IPS DF 6.9 (cell line): ENCODE measurements around the gene POFUT2.
"Not testable (repeated sequence)": the region's sequence is repeated elsewhere in the genome, so short reads cannot be mapped to it uniquely, and the experiment has no call there.

Source experiments
- DNase-seq: peaks from one replicate; pipeline ENCODE4 v3.0.0-alpha.2; 2013; ENCODE audit warnings: low read depth, low spot score
- H3K27ac ChIP-seq: one replicate; pipeline ENCODE4 v1.5.1; 2013; ENCODE audit warnings: low read length, control low read depth
- H3K27me3 ChIP-seq: 2 replicates; pipeline ENCODE4 v1.6.1; 2013; ENCODE audit warnings: mild to moderate bottlenecking, low read length; ENCODE audit not compliant: control insufficient read depth, insufficient read depth
- H3K36me3 ChIP-seq: 2 replicates; pipeline ENCODE4 v1.6.1; 2013; ENCODE audit warnings: low read length; ENCODE audit not compliant: control insufficient read depth, insufficient read depth
- H3K4me1 ChIP-seq: 2 replicates; pipeline ENCODE4 v1.6.1; 2013; ENCODE audit warnings: low read length; ENCODE audit not compliant: control insufficient read depth, insufficient read depth
- H3K4me3 ChIP-seq: 2 replicates; pipeline ENCODE4 v1.5.1; 2013; ENCODE audit warnings: mild to moderate bottlenecking, low read length
- H3K9me3 ChIP-seq: 2 replicates; pipeline ENCODE4 v1.6.1; 2013; ENCODE audit warnings: low read length, inconsistent platforms; ENCODE audit not compliant: control insufficient read depth, insufficient read depth
- WGBS: extraction: QIAGEN DNeasy Blood & Tissue Kit; methylation state at CpG from one replicate; pipeline ENCODE4 v1.1.7; 2013; ENCODE audit warnings: mixed read lengths, missing lambda C conversion rate; ENCODE audit not compliant: insufficient read length, insufficient coverage; 5-methylcytosine and 5-hydroxymethylcytosine counted together

Gene POFUT2

DNA sequence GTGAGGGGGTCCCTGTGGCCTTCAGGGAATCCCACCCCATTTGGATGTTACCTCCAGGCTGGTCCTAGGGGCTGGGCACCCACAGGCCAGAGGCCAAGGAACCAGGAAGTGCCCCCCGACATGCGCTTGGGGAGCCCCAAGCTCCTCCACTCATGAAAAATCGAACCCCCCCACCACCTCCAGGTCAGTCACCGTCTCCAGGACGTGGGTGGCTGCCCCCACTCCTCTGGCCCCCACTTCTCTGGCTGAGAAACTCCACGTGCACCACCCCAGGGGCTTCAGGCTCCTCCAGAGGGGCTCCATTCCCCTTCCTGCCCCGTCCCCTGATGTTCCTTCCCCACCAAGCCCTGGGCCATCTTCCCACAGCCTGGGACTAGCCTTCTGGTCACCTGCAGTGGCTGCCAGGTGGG lies 30.5 kb upstream of the POFUT2 start:
- H3K27me3 ChIP-seq: no peaks in the 10 kb centered on the region
- no peak for DNase-seq
- H3K4me3 ChIP-seq: no peak overlapping the region
- no peaks in the 10 kb centered on the region for H3K36me3 ChIP-seq
- H3K9me3 ChIP-seq: no peaks in the 10 kb centered on the region
- no CpG with 5 or more reads among the region's 7 CpGs for WGBS
- no peak overlapping the region for H3K27ac ChIP-seq
- H3K4me1 ChIP-seq: peaks cover 6% of the 10 kb centered on the region

DNA sequence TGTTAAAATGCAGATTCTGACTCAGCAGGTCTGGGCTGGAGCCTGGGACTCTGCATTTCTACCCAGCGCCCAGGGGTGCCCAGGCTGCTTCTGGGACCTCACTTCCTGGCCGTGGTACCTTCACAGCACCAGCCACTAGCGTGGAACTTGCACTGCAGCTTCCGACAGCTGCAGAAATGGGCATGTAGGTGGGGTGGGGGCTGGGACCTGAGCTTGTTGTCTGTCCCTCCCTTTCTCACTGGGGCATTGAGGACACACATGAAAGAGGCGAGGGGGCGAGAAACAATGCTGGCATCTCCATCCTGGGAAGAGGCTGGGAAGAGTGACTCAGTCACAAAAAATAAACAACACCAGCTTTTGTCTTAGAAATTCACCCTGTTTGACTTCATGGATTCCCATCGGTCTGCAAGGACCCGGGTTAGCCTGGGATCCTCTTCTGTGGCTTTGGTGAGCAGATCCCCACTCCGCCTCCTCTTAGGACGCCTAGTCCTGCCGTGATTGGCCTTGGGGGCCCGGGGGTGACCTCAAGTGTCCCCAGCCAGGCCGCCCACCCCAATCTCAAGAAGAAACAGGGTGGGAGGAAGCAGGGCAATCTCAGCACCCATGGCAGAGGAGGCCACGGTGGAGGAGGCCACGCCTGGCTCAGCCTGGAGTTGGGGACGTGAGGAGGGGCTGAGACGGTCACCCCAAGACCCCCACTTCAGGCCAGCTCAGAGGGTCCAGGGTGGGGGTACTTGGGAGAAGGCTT lies 29.9 kb upstream of the POFUT2 start:
- Histone ChIP-seq H3K4me1 (peaks cover 2% of the 10 kb centered on the region), H3K27ac (no peak overlapping the region), H3K36me3 (no peaks in the 10 kb centered on the region), H3K4me3 (no peak overlapping the region), H3K9me3 (no peaks in the 10 kb centered on the region), H3K27me3 (no peaks in the 10 kb centered on the region)
- DNase-seq: no peak
- no CpG with 5 or more reads among the region's 17 CpGs for WGBS

DNA sequence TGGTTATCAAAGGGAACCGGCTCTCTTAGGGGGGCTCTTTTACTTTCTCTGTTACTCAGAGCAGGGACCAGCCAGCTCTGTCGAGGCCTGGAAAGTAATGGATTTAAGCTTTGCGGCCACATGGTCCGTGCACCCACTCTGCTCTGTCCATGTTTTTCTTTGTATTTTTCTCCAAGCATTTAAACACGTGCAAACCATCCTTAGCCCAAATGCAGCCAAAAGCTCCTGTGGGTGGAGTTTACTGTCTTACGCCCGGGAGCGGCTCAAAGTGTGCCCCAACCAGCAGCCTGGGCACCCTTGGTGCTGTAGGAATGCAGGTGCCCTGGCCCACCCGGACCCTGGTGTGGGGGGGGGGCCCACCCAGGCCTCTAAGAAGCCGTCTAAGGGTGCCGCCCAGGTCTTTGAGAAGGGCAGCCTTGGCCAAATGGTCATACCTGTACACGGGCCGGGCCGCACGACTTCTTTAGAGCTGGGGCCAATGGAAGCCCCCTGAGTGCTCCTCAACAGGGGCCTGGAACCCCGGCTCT lies 29.2 kb upstream of the POFUT2 start:
- peaks cover 2% of the 10 kb centered on the region for H3K4me1 ChIP-seq
- DNase-seq: no peak
- no peak overlapping the region for H3K4me3 ChIP-seq
- WGBS: no CpG with 5 or more reads among the region's 16 CpGs
- no peaks in the 10 kb centered on the region for H3K36me3 ChIP-seq
- H3K9me3 ChIP-seq: no peaks in the 10 kb centered on the region
- no peaks in the 10 kb centered on the region for H3K27me3 ChIP-seq
- H3K27ac ChIP-seq: no peak overlapping the region

DNA sequence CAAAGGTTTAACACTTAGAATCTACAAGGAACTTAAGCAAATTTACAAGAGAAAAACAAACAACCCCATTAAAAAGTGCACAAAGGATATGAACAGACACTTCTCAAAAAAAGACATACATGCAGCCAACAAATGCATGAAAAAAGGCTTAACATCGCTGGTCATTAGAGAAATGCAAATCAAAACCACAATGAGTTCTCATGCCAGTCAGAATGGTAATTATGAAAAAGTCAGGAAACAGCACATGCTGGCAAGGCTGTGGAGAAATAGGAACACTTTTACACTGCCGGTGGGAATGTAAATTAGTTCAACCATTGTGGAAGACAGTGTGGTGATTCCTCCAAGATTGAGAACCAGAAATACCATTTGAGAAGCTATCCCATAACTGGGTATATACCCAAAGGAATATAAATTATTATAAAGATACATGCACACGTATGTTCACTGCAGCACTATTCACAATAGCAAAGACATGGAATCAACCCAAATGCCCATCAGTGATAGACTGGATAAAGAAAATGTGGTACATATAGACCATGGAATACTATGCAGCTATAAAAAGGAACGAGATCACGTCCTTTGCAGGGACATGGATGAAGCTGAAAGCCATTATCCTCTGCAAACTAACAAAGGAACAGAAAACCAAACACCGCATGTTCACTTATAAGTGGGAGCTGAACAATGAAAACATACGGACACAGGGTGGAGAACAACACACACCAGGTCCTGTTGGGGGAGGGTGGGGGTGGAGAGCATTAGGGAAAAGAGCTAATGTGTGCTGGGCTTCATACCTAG lies 28.2 kb upstream of the POFUT2 start:
- not testable (repeated sequence) for H3K4me3 ChIP-seq, H3K4me1 ChIP-seq, H3K27ac ChIP-seq, H3K27me3 ChIP-seq, DNase-seq, H3K36me3 ChIP-seq, H3K9me3 ChIP-seq
- no CpG with 5 or more reads among the region's 7 CpGs for WGBS

DNA sequence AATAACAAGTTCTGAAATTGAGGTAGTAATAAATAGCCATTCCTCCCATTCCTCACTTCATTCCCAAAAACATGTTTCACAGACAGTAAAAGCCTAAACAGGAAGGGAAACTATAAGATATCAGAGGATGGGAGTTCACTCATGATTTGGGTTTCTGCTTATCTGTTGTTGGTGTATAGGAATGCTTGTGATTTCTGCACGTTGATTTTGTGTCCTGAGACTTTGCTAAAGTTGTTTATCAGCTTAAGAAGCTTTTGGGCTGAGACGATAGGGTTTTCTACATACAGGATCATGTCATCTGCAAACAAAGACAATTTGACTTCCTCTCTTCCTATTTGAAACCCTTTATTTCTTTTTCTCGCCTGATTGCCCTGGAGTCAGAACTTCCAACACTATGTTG lies 26.0 kb upstream of the POFUT2 start:
- no peaks in the 10 kb centered on the region for H3K9me3 ChIP-seq
- H3K4me3 ChIP-seq: no peak overlapping the region
- no peak for DNase-seq
- WGBS: no CpG with 5 or more reads among the region's 3 CpGs
- peaks cover under 1% of the 10 kb centered on the region for H3K4me1 ChIP-seq
- no peaks in the 10 kb centered on the region for H3K36me3 ChIP-seq
- no peaks in the 10 kb centered on the region for H3K27me3 ChIP-seq
- no peak overlapping the region for H3K27ac ChIP-seq

DNA sequence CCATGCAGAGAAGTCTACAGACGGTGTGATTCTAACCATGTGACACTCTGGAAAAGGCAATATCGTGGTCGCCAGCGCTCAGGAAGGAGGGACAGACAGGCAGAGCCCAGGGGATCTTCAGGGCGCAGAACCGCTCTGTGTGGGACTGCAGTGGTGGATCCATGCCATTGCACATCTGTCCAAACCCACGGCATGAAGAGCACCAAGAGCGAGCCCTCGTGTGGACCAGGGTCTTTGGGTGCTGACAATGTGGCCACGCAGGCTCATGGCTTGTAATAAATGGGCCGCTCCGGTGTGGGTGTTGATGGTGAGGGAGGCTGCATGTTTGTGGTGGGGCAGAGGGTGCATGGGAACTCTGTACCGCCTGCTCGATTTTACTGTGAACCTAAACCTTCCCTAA lies 25.3 kb upstream of the POFUT2 start:
- Histone ChIP-seq H3K4me3 (no peak overlapping the region), H3K36me3 (no peaks in the 10 kb centered on the region), H3K9me3 (no peaks in the 10 kb centered on the region), H3K27ac (no peak overlapping the region), H3K27me3 (no peaks in the 10 kb centered on the region), H3K4me1 (peaks cover 1% of the 10 kb centered on the region)
- no peak for DNase-seq
- no CpG with 5 or more reads among the region's 14 CpGs for WGBS

DNA sequence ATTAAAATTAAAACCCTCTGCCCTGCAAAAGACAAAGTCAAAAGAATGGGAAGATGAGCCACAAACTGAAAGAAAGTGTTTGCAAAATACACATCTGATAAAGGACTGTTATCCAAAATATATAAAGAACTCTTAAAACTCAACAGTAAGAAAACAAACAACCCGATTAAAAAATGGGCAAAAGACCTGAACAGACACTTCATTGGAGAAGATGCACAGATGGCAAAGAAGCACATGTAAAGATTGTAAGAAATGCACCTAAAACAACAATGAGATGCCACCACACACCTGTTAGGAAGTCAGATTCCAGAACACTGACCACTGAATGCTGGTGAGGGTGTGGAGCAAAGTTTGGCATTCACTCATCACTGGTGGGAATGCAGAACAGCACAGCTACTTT lies 24.6 kb upstream of the POFUT2 start:
- Histone ChIP-seq H3K9me3 (no peaks in the 10 kb centered on the region), H3K27ac (no peak overlapping the region), H3K4me1 (peaks cover 1% of the 10 kb centered on the region), H3K27me3 (no peaks in the 10 kb centered on the region), H3K36me3 (no peaks in the 10 kb centered on the region), H3K4me3 (no peak overlapping the region)
- no peak for DNase-seq
- WGBS: no CpG with 5 or more reads among the region's 1 CpG

DNA sequence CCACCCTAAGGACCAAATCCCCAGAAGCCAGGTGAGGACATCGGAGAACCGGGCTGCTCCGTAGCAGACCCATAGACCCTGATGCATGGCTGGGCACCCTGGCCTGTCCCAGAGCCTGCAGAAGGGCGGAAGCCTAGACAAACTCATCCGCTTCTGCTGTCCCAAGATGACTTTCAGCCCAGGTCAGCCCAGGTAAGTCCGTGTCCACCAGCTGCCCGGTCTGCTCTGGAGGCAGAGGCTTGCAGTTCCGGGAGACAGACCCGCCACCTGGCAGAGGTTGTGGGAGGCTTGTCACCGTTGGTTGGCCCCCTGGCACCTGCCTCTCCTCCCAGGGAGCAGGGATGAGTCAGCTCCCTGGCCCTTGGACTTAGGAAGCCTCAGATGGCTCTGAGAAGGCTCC lies 22.8 kb upstream of the POFUT2 start:
- Histone ChIP-seq H3K9me3 (no peaks in the 10 kb centered on the region), H3K27me3 (no peaks in the 10 kb centered on the region), H3K36me3 (no peaks in the 10 kb centered on the region), H3K27ac (no peak overlapping the region), H3K4me1 (peaks cover 1% of the 10 kb centered on the region; the same call in 1 of the 2 replicates), H3K4me3 (no peak overlapping the region)
- no CpG with 5 or more reads among the region's 10 CpGs for WGBS
- no peak for DNase-seq

DNA sequence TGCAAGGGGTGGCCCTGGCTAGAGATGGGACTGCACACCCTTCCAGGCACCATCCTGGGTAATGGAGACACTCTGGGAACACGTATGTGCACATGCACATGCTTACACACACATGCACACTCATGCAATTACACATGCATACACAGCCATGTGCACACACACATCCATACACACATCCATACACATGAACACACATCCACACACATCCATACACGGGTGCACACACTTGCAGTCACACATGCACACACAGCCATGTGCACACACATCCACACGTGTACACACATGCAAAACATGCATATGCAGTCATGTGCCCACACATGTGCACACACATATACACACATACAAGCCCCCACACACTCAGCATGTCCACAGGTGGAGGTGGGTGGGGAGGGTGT lies 22.3 kb upstream of the POFUT2 start:
- no CpG with 5 or more reads among the region's 3 CpGs for WGBS
- no peak for DNase-seq
- Histone ChIP-seq H3K9me3 (no peaks in the 10 kb centered on the region), H3K27me3 (no peaks in the 10 kb centered on the region), H3K4me1 (peaks cover 1% of the 10 kb centered on the region; the same call in 1 of the 2 replicates), H3K27ac (no peak overlapping the region), H3K4me3 (no peak overlapping the region), H3K36me3 (no peaks in the 10 kb centered on the region)

DNA sequence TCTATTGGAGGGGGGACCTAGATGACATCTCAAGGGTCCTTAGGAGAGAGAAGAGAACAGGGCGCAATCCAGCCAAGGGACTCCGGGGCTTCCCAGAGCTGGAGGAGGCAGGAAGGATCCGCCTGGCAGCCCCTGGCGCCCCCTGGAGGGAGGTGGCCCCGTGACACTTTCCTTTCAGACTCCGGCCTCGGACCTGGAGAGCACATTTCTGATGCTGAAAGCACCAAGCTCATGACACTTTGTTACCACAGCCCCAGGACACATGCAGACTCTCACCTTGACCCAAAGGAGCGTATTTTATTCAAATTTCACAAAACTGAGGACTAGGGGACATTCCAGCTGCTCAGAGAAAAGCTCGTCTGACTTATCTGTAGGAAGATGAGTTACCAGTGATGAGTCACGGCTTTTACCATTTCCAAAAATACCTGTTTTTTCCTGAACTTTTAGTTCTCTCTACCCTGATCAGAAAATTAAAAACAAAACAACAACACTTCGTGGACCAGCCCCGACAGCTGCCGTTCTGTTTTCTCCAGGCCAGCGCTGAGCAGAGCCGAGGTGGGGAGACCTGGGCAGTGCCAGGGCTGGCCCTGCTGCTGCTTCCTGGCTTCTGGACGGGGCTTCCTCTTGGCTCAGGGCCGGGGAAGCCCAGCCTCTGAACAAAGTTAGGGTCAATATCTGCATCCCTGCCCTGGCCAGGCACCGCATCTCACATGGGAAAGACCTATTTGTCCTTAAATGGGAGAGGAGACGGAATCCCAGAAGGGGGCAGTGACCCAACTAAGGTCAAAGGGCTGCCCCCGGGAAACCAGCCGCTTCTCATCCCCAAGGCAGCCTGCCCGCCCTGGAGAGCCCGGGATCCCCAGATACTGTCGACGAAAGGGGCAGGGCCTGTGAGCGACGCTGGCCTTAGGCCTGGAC lies 21.6 kb upstream of the POFUT2 start:
- DNase-seq: no peak
- Histone ChIP-seq H3K9me3 (no peaks in the 10 kb centered on the region), H3K4me3 (no peak overlapping the region), H3K27me3 (no peaks in the 10 kb centered on the region), H3K27ac (no peak overlapping the region), H3K36me3 (no peaks in the 10 kb centered on the region), H3K4me1 (peaks cover 1% of the 10 kb centered on the region; the same call in 1 of the 2 replicates)
- WGBS: no CpG with 5 or more reads among the region's 27 CpGs
